ENCODE data around the gene NUMB. TPM values are rescaled to one million over a fixed set of nuclear protein-coding genes. Genes with fewer than 3 reads are reported as not detected.

Gene NUMB
- total and polyA plus RNA-seq, 2 of the 13 experiments (the other 11 are each of a cell fraction or from before 2014, with no cell fraction given): 20.3 to 71.1 TPM

GRCh38 chr14:73393375-73393774 is 65.0 kb downstream of the NUMB start:
- no TSS peak for BruUV-seq (replicated peaks)
- no peak for FAIRE-seq
- Histone ChIP-seq H3K9ac (ENCODE audit: insufficient read depth, low read depth, low read length) (no peak overlapping the region), H3K9me3 (ENCODE audit: low read length) (no peaks in the 10 kb centered on the region), H3K79me2 (ENCODE audit: insufficient read depth, low read length) (peaks cover 3% of the 10 kb centered on the region), H3K4me1 (ENCODE audit: insufficient read depth, low read length) (peaks cover 19% of the 10 kb centered on the region), H3K36me3 (replicated peaks in 1 of 2; ENCODE audit: control insufficient read depth in 1 of 2, insufficient read depth in 2 of 2, low read length in 2 of 2) (no peaks in the 10 kb centered on the region; a peak in 1 of 5 replicates), H3K27ac (ENCODE audit: extremely low read length, insufficient read depth, low read length) (no peak overlapping the region), H2AFZ (ENCODE audit: low read length) (no peak overlapping the region), H3K27me3 (ENCODE audit: control insufficient read depth in 1 of 2, insufficient read depth in 2 of 2, low read length in 2 of 2) (no peaks in the 10 kb centered on the region), H3K4me3 (replicated peaks in 1 of 3; ENCODE audit: insufficient read depth in 1 of 3, low read depth in 2 of 3, low read length in 3 of 3) (no peak overlapping the region), H3K4me2 (ENCODE audit: low read depth, low read length) (no peak overlapping the region), H4K20me1 (ENCODE audit: insufficient read depth, low read length) (no peaks in the 10 kb centered on the region)
- no peak for TF ChIP-seq ZNF331 (CRISPR knock-in tag; IDR thresholded peaks at IDR 0.05)
- no peak for TF ChIP-seq SAFB2 (CRISPR knock-in tag; IDR thresholded peaks at IDR 0.05; ENCODE audit: borderline replicate concordance, low read depth)
- TF ChIP-seq RBFOX2 (IDR thresholded peaks at IDR 0.05; ENCODE audit: low read depth, low read length): no peak
- TF ChIP-seq AHDC1 (CRISPR knock-in tag; IDR thresholded peaks at IDR 0.05; ENCODE audit: borderline replicate concordance): no peak
- no peak for TF ChIP-seq MEIS2 (CRISPR knock-in tag; IDR thresholded peaks at IDR 0.05)
- no peak for TF ChIP-seq ZBTB3 (CRISPR knock-in tag; IDR thresholded peaks at IDR 0.05; ENCODE audit: borderline replicate concordance, low read depth)
- TF ChIP-seq HES4 (CRISPR knock-in tag; IDR thresholded peaks at IDR 0.05; ENCODE audit: borderline replicate concordance): no peak
- POLR2A ChIA-PET: no interaction called here
- in situ Hi-C loops (cut with HindIII; ENCODE audit: extremely low pct_ligation_motif_present, low pct_unique_long_range_greater_than_20kb) (no loop called here), intact Hi-C loops (cut with micrococcal nuclease; ENCODE audit: unreplicated experiment) (no loop called here)
- CTCF ChIA-PET (ENCODE audit: low intra/inter-chr PET ratio, low total read pairs): no interaction called here
- ATAC-seq: no peak
- no peak for DNase-seq (ENCODE audit: low spot score)
